HepG2 (cell line): Measurements from ENCODE around the gene BYSL. TPM values are rescaled to one million over a fixed set of nuclear protein-coding genes. Genes with fewer than 3 reads are reported as not detected.
A peak's percentile ranks its signal among the peaks of the same experiment; 100 is the strongest.

Experiments
- ATF5 ChIP-seq: sonication (generic); formaldehyde crosslinking; IDR thresholded peaks from 2 replicates; pipeline ENCODE4 v1.4.0; 2020; ENCODE audit warnings: mild to moderate bottlenecking, low read depth, missing genetic modification reagents
- ELF4 ChIP-seq: sonication (generic); formaldehyde crosslinking; IDR thresholded peaks from 2 replicates; pipeline ENCODE4 v1.5.0; 2020; ENCODE audit warnings: missing genetic modification reagents, mild to moderate bottlenecking, moderate library complexity, borderline replicate concordance
- FOXA1 ChIP-seq, 2 experiments: fragments of 450-650 bp in 1 of 2; sonication (generic) in 1 of 2; formaldehyde crosslinking in 1 of 2; IDR thresholded peaks; 2 replicates each; pipeline versions ENCODE4 v1.4.0 to v1.6.1; 2016 to 2020; ENCODE audit warnings: missing genetic modification reagents in 1 of 2
- GATAD1 ChIP-seq: IDR thresholded peaks from 2 replicates; pipeline ENCODE4 v1.6.1; 2016; ENCODE audit warnings: missing genetic modification reagents, missing compliant biosample characterization
- HMGA1 ChIP-seq: sonication (generic); formaldehyde crosslinking; conservative IDR thresholded peaks from 2 replicates; pipeline ENCODE4 v1.4.0; 2020; ENCODE audit warnings: missing genetic modification reagents
- KMT2B ChIP-seq: IDR thresholded peaks from 2 replicates; pipeline ENCODE4 v1.6.1; 2016; ENCODE audit warnings: missing genetic modification reagents, missing compliant biosample characterization
- MAX ChIP-seq: IDR thresholded peaks from 2 replicates; pipeline ENCODE4 v1.6.1; 2012; ENCODE audit warnings: inconsistent platforms
- MLX ChIP-seq: IDR thresholded peaks from 2 replicates; pipeline ENCODE4 v1.6.1; 2016
- NCOA2 ChIP-seq: sonication (generic); formaldehyde crosslinking; IDR thresholded peaks from 2 replicates; pipeline ENCODE4 v1.8.0; 2022; ENCODE audit warnings: inconsistent platforms
- NFIC ChIP-seq: IDR thresholded peaks from 2 replicates; pipeline ENCODE4 v1.6.1; 2012; ENCODE audit warnings: mild to moderate bottlenecking, low read length, inconsistent platforms
- NR3C1 ChIP-seq: sonication (generic); formaldehyde crosslinking; IDR thresholded peaks from 2 replicates; pipeline ENCODE4 v1.4.0; 2020; ENCODE audit warnings: missing genetic modification reagents
- SAP130 ChIP-seq: IDR thresholded peaks from 2 replicates; pipeline ENCODE4 v1.6.1; 2016; ENCODE audit warnings: low read depth
- SYNCRIP ChIP-seq: fragments of 200-400 bp; formaldehyde crosslinking; IDR thresholded peaks from 2 replicates; pipeline ENCODE4 v1.6.1; 2018; ENCODE audit warnings: mild to moderate bottlenecking, low read depth, low read length; ENCODE audit not compliant: insufficient read depth
- THAP9 ChIP-seq: sonication (generic); formaldehyde crosslinking; IDR thresholded peaks from 2 replicates; pipeline ENCODE4; 2020; ENCODE audit warnings: missing genetic modification reagents, mild to moderate bottlenecking, borderline replicate concordance
- TP53 ChIP-seq: sonication (generic); formaldehyde crosslinking; conservative IDR thresholded peaks from 2 replicates; pipeline ENCODE4 v1.4.0; 2020; ENCODE audit warnings: missing genetic modification reagents
- ZBTB38 ChIP-seq: sonication (generic); formaldehyde crosslinking; IDR thresholded peaks from 2 replicates; pipeline ENCODE4 v1.5.1; 2020; ENCODE audit warnings: mild to moderate bottlenecking, missing genetic modification reagents
- ZBTB42 ChIP-seq: sonication (generic); formaldehyde crosslinking; IDR thresholded peaks from 2 replicates; pipeline ENCODE4 v1.5.0; 2020; ENCODE audit warnings: mild to moderate bottlenecking, missing genetic modification reagents
- ZFP1 ChIP-seq: IDR thresholded peaks from 2 replicates; pipeline ENCODE4 v1.6.1; 2016
- ZFX ChIP-seq: sonication (generic); formaldehyde crosslinking; IDR thresholded peaks from 2 replicates; pipeline ENCODE4 v1.4.0; 2020; ENCODE audit warnings: mild to moderate bottlenecking, low read depth, missing genetic modification reagents, moderate library complexity
- ZNF121 ChIP-seq: sonication (generic); formaldehyde crosslinking; IDR thresholded peaks from 2 replicates; pipeline ENCODE4 v1.5.0; 2020; ENCODE audit warnings: mild to moderate bottlenecking, missing genetic modification reagents
- ZNF205 ChIP-seq: IDR thresholded peaks from 2 replicates; pipeline ENCODE4 v1.6.1; 2018; ENCODE audit warnings: missing biosample characterization, missing genetic modification reagents
- ZNF33B ChIP-seq: sonication (generic); formaldehyde crosslinking; IDR thresholded peaks from 2 replicates; pipeline ENCODE4 v1.5.1; 2020; ENCODE audit warnings: mild to moderate bottlenecking, missing genetic modification reagents
- ZNF432 ChIP-seq: sonication (generic); formaldehyde crosslinking; IDR thresholded peaks from 2 replicates; pipeline ENCODE4 v1.5.0; 2020; ENCODE audit warnings: missing genetic modification reagents, mild to moderate bottlenecking, borderline replicate concordance
- ZNF619 ChIP-seq: sonication (generic); formaldehyde crosslinking; IDR thresholded peaks from 2 replicates; pipeline ENCODE4 v1.4.0; 2020; ENCODE audit warnings: mild to moderate bottlenecking, missing genetic modification reagents
- ZNF639 ChIP-seq: conservative IDR thresholded peaks from 2 replicates; pipeline ENCODE4 v1.6.1; 2018; ENCODE audit warnings: missing genetic modification reagents
- ZNF713 ChIP-seq: sonication (generic); formaldehyde crosslinking; IDR thresholded peaks from 2 replicates; pipeline ENCODE4 v1.4.0; 2020; ENCODE audit warnings: mild to moderate bottlenecking, missing genetic modification reagents
- ZNF749 ChIP-seq: sonication (generic); formaldehyde crosslinking; IDR thresholded peaks from 2 replicates; pipeline ENCODE4 v1.8.0; 2022; ENCODE audit warnings: mild to moderate bottlenecking, missing genetic modification reagents, moderate library complexity, borderline replicate concordance
- ZNF841 ChIP-seq: sonication (generic); formaldehyde crosslinking; IDR thresholded peaks from 2 replicates; pipeline ENCODE4 v1.8.1; 2023; ENCODE audit warnings: missing genetic modification reagents, borderline replicate concordance
- ZZZ3 ChIP-seq: sonication (generic); formaldehyde crosslinking; IDR thresholded peaks from 2 replicates; pipeline ENCODE4 v1.4.0; 2020; ENCODE audit warnings: missing genetic modification reagents, mild to moderate bottlenecking, borderline replicate concordance
- polyA plus RNA-seq, 8 experiments: library from polyadenylated mRNA; depleted of rRNA in 3 of 8; stranded (reverse) in 7 of 8; unstranded in 1 of 8; fragments of >200 nt; fragmentation: Illumina TruSeq in 4 of 8; extraction: Trizol in 4 of 8; gene quantifications; 2 replicates each; pipeline versions ENCODE4 v1.2.1 to v1.2.3, GENCODE V29; 2011 to 2016; ENCODE audit warnings: low read depth in 4 of 8, missing spikeins in 1 of 8, mixed read lengths in 1 of 8; ENCODE audit not compliant: insufficient read depth in 1 of 8
- total RNA-seq, 5 experiments: library from RNA; depleted of rRNA; stranded (reverse); fragments of >200 nt; fragmentation: Illumina TruSeq; extraction: Trizol; gene quantifications; 2 replicates each; pipeline ENCODE4 v1.2.3, GENCODE V29; 2016; ENCODE audit warnings: low read depth in 1 of 5

The BYSL gene
- total and polyA plus RNA-seq, 2 of the 13 experiments (the other 11 are each of a cell fraction or from before 2014, with no cell fraction given) = 27.9 to 28.6 TPM

GRCh38 chr6:41921712-41921998 lies 356 bp downstream of the BYSL start (continued):
- TF ChIP-seq MLX (CRISPR knock-in tag) (no peak), ZNF121 (no peak), ZNF619 (CRISPR knock-in tag) (no peak), ZNF205 (CRISPR knock-in tag) (no peak), THAP9 (no peak), ZZZ3 (CRISPR knock-in tag) (no peak), ZNF432 (CRISPR knock-in tag) (no peak), ZNF841 (CRISPR knock-in tag) (no peak), ZNF33B (CRISPR knock-in tag) (no peak), KMT2B (no peak), HMGA1 (no peak), ZNF713 (CRISPR knock-in tag) (no peak), ZNF749 (no peak; the same call in 1 of the 2 replicates), ELF4 (CRISPR knock-in tag) (0 out of 2 replicates have a peak, but pooled peaks have one; percentile 11), FOXA1 (IDR thresholded peaks at IDR 0.05) (no peak), FOXA1 (CRISPR knock-in tag; IDR thresholded peaks at IDR 0.05) (no peak), ZBTB42 (CRISPR knock-in tag) (0 out of 2 replicates have a peak, but pooled peaks have one; percentile 12), NFIC (no peak), ZFX (CRISPR knock-in tag) (peak; percentile 10; the same call in 1 of the 2 replicates), MAX (peak; percentile 66; the same call in 1 of the 2 replicates), SYNCRIP (no peak), ZNF639 (CRISPR knock-in tag) (no peak), GATAD1 (CRISPR knock-in tag) (no peak), TP53 (CRISPR knock-in tag) (no peak), NR3C1 (no peak), ZFP1 (CRISPR knock-in tag) (no peak), SAP130 (CRISPR knock-in tag) (no peak), NCOA2 (CRISPR knock-in tag) (no peak), ATF5 (CRISPR knock-in tag) (no peak), ZBTB38 (CRISPR knock-in tag) (no peak)
